ENCODE measurements around the gene ASB16. TPM values are rescaled to one million over a fixed set of nuclear protein-coding genes. Genes with fewer than 3 reads are reported as not detected.

Gene ASB16, protein sequence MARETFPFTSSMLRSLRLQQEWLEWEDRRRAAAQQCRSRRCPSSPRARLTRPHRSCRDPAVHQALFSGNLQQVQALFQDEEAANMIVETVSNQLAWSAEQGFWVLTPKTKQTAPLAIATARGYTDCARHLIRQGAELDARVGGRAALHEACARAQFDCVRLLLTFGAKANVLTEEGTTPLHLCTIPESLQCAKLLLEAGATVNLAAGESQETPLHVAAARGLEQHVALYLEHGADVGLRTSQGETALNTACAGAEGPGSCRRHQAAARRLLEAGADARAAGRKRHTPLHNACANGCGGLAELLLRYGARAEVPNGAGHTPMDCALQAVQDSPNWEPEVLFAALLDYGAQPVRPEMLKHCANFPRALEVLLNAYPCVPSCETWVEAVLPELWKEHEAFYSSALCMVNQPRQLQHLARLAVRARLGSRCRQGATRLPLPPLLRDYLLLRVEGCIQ
- not detected in 2 replicates for total RNA-seq

DNA sequence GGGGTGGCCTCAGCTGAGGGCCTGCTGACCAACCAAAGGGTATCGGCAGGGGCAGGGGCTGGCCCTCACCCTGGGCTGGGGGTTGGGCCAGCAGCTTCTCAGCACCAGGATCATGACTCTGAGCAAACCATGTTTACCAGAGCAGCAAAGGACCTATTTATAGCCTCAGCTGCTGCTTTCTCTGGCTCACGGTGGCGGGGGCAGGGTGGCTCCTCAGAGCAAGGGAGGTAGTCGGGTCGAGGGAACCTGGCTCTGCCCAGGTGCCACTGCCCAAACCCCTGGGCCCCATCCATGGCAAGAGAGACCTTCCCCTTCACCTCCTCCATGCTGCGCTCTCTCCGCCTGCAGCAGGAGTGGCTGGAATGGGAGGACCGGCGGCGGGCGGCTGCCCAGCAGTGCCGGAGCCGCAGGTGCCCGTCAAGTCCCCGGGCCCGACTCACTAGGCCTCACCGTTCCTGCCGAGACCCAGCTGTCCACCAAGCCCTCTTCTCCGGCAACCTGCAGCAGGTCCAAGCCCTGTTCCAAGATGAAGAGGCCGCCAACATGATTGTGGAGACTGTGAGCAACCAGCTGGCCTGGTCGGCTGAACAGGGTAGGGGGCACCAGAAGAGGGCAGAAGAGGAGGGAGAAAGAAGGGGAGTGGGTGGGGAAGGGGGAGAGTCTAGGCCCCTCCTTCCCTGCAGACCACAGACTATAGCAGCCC, at the start of gene ASB16:
TSS of gene ASB16 (plus strand) at position 206 of the 703 bp plus-strand sequence. CDS start at position 292, 86 bp downstream.

DNA sequence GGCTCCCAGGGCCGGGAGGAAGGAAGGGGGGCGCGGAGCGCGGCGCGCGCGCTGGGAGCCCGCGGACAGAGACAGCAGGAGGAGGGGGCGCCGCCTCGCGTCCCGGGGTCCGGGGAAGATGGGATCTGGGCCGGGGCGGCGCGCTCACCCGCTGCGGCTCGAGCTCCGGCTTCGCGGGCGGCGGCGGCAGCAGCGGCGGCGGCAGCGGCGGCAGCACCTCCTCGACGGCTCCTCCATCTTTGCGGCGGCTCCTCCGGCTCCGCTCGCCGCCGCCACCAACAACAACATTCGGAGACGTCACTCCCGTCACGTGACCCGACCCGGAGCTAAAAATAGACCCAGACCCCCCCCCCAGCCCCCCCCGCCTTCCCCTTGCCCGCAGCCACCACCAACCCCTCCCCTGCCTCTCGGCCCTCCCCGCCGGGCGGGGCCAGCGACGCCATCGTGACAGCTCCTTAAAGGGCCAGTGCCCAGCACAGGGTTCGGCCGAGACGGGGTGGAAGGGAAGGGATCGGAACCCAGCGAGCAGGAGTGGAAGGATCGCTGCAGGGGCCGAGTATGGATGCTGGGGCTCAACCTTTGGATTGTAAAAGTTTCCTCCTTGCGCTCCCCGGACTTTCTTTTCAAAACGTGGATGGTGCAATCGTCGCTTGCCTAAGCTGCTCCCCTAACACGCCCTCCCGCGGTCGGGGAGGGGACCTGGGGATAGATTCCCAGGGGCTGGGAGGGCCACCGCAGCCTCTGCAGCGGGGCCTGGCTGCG, 47.0 kb upstream of the ASB16 start, which contains the start of gene HDAC5:
TSS of gene HDAC5 (minus strand) at position 286 of the 762 bp plus-strand sequence. CDS start 6,126 bp downstream, outside the sequence.

DNA sequence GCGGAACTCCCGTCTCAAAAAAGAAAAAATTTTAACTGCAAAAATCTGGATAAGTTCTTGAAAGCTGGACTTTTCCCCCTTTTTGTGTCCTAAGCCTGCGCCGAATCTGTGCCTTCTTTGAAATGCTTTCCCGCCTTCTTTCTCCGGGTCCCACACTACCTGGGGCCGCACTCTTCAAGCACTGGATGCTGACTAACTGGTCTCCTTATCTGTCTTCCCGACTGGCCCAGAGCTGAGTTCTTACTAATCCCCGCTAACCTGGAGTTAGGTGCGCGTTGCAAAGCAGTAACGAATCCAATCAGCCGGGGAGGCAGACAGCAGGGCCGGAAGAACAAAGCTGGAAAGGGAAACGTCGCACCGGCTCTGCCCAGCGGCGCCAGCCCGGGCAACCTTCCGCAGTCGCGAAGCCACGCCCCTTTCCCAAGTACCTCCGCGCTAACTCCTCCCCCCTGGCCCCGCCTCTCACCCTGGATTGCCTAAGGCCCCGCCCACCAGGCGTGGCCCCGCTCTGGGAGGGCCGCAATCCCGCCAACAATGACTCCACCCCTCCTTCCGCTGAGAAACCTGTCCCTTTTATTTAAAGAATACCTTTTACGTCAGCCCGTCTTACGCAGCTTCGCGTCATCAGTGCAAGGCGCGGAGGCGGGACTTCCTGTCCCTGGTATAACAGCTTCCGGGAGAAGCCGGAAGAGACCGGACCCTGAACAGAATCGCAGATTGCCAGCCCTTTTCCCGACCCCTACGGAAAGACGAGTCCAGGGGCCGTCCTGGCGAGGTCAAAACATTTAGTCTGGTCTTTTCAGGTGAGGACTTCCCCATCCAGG, 16.0 kb downstream of the ASB16 start, which contains the start of gene TMUB2:
TSS of gene TMUB2 (plus strand) at position 666 of the 824 bp plus-strand sequence. CDS start 737 bp downstream, outside the sequence.

DNA sequence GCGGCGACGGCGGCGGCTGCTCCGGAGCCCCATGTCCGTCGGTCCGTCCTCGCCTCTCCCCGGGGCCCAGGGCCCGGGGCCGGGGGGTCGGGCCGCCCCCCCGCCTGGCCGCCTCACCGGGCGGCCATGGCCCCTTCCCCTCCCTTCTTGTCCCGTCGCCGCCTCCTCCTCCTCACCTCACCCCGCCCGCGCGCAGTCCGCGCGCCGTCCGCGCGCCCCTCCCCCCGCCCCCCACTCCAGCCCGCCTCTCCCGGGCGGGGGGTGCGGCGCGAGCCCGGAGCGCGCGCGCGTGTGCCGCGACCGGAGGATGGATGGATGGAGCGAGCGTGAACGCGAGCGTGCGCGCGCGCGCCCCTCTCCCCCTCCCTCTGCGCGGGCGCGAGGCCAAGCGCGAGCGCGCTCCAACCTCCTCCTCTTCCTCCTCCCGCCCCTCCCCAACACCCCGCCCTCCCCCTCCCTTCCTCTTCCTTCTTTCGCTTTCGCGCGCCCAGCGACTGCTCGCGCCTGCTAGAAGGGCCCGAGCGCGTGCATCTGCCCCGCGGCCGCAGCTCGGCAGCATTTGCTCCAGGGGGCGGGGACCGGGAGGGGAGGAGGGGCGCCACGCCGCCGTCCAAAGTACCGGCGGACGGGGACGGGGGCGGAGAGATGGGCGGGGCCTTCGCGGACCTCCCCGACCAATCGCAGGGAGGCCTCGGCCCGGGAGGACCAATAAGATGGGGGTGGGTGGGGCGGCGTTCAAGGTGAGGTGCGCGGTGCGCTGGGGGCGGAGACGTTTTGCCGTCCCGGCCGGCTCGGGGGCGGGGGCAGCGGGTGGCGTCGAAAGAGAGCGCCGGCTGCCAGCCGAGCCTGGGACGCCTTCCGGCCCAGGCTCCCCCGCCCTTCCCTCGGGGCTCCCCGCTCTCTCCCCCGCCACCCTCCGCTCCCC, 29.3 kb downstream of the ASB16 start, which contains the start of gene ATXN7L3:
TSS of gene ATXN7L3 (minus strand) at position 332 of the 925 bp plus-strand sequence. CDS start 1,814 bp downstream, outside the sequence.

DNA sequence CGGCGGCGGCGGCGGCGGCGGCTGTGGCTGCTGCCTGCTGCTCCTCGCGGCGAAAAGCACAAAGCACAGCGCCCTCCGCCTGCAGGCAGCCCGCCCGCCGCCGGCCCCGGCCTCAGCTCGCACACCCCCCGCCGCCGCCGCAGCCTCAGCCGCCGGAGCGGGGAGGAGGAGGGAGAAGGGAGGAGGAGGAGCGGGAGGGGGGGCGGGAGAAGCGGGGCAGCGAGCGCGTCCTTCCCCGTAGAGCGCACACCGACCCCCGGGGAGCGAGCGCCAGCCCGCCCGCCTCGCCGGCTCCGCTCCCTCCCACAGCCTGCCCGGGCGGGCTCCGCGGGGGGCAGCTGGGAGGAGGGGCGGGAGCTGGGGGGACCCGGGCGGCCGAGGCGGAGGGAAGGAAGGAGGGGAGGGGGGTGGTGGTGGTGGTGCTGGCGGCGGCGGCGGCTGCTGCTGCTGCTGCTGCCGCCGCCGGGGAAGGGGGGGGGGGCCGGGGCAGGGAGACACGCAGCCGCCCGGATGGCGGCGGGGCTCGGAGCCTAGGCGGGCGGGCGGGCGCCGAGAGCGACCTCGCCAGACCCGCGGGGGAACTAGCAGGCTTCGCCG, 49.2 kb downstream of the ASB16 start, which contains the start of gene UBTF:
TSS of gene UBTF (minus strand) at position 60 of the 597 bp plus-strand sequence. CDS start 1,446 bp downstream, outside the sequence.

Other genes with a start within 250 kb of the ASB16 start
- not detected in 2 replicates for gene PPY, start 228.2 kb upstream of the ASB16 start, total RNA-seq
- gene PYY, start 216.8 kb upstream of the ASB16 start, total RNA-seq: 2.1 TPM in 1 of 2 replicates, not detected in the other
- 31.1 and 33.7 TPM in 2 replicates for gene NAGS, start 166.1 kb upstream of the ASB16 start, total RNA-seq
- 75.9 and 104 TPM in 2 replicates for gene TMEM101, start 155.7 kb upstream of the ASB16 start, total RNA-seq
- gene LSM12, start 104.0 kb upstream of the ASB16 start, total RNA-seq: 32.5 and 33.7 TPM in 2 replicates
- gene G6PC3, start 100.0 kb upstream of the ASB16 start, total RNA-seq: 6.2 and 13.7 TPM in 2 replicates
- 28.4 and 39.4 TPM in 2 replicates for gene HDAC5, start 47.1 kb upstream of the ASB16 start, total RNA-seq
- 0.43 and 0.48 TPM in 2 replicates for gene HROB, start 28.8 kb upstream of the ASB16 start, total RNA-seq
- 16.8 and 21.4 TPM in 2 replicates for gene TMUB2, start 16.3 kb downstream of the ASB16 start, total RNA-seq
- 33.0 and 46.9 TPM in 2 replicates for gene ATXN7L3, start 29.2 kb downstream of the ASB16 start, total RNA-seq
- gene UBTF, start 49.0 kb downstream of the ASB16 start, total RNA-seq: 22.2 and 28.6 TPM in 2 replicates
- not detected in 2 replicates for gene SLC4A1, start 97.4 kb downstream of the ASB16 start, total RNA-seq
- 0.21 and 0.96 TPM in 2 replicates for gene RUNDC3A, start 137.9 kb downstream of the ASB16 start, total RNA-seq
- 111 and 155 TPM in 2 replicates for gene SLC25A39, start 154.1 kb downstream of the ASB16 start, total RNA-seq
- 481 and 614 TPM in 2 replicates for gene GRN, start 174.6 kb downstream of the ASB16 start, total RNA-seq
- 1.5 and 3.6 TPM in 2 replicates for gene FAM171A2, start 193.1 kb downstream of the ASB16 start, total RNA-seq
- not detected in 2 replicates for gene ITGA2B, start 218.9 kb downstream of the ASB16 start, total RNA-seq

Measured in tracheal epithelial cell (primary cell).